ENCODE data around the gene MRO.

DNA sequence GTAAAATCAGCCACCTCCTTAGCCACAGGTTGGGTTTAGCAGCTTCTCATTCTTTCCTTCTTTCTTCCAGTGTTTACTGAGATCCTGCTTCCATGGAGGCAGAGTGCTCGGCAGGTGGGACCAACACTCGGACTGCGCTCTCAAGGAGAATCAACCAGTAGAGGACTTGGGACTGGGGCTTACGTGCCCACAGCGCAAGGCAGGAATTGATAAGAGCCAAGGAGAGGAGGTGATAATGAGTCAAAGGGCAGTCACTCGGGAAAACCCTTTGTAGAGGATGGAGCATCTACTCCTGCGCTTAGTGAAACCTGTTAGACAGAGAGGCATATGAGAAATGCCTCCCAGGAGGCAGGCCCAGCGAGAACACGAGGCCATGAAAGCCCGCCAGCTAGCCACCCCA is 2.9 kb upstream of the MRO start:
- TF ChIP-seq GATA2 (CRISPR knock-in tag; IDR thresholded peaks at IDR 0.05) (no peak), CTCF (IDR thresholded peaks at IDR 0.05) (no peak)
- TF ChIP-seq, protein P1, sequence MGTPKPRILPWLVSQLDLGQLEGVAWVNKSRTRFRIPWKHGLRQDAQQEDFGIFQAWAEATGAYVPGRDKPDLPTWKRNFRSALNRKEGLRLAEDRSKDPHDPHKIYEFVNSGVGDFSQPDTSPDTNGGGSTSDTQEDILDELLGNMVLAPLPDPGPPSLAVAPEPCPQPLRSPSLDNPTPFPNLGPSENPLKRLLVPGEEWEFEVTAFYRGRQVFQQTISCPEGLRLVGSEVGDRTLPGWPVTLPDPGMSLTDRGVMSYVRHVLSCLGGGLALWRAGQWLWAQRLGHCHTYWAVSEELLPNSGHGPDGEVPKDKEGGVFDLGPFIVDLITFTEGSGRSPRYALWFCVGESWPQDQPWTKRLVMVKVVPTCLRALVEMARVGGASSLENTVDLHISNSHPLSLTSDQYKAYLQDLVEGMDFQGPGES (IDR thresholded peaks at IDR 0.05; ENCODE audit: low read depth, low read length), result no peak

All from SK-N-SH (cell line).